DOHH2 (cell line): ENCODE data around the gene MAPK8.

Source experiments
- H3F3A ChIP-seq: fragments of 200-600 bp; sonication (generic), shearing (Covaris generic); 2 replicates; pipeline ENCODE4 v1.6.0; 2016; ENCODE audit warnings: antibody characterized with exemption, mild to moderate bottlenecking; ENCODE audit not compliant: control insufficient read depth, insufficient read depth
- H3K27ac ChIP-seq: fragments of 200-600 bp; sonication (generic); 2 replicates; pipeline ENCODE4 v1.5.1; 2014; ENCODE audit warnings: low read depth, mild to moderate bottlenecking, low read length, moderate library complexity
- H3K27me3 ChIP-seq: fragments of 200-600 bp; sonication (generic); 2 replicates; pipeline ENCODE4 v1.6.1; 2014; ENCODE audit warnings: mild to moderate bottlenecking, low read length, mixed read lengths; ENCODE audit not compliant: control insufficient read depth
- H3K36me3 ChIP-seq: fragments of 200-600 bp; sonication (generic); 2 replicates; pipeline ENCODE4 v1.6.1; 2014; ENCODE audit warnings: mild to moderate bottlenecking, low read length, moderate library complexity, mixed read lengths; ENCODE audit not compliant: control insufficient read depth
- H3K4me1 ChIP-seq: fragments of 200-600 bp; sonication (generic); 2 replicates; pipeline ENCODE4 v1.6.1; 2014; ENCODE audit warnings: mild to moderate bottlenecking, low read length, mixed read lengths; ENCODE audit not compliant: control insufficient read depth
- H3K4me2 ChIP-seq: fragments of 200-600 bp; sonication (generic); 2 replicates; pipeline ENCODE4 v1.6.0; 2014; ENCODE audit warnings: mild to moderate bottlenecking, low read length, moderate library complexity
- H3K4me3 ChIP-seq: fragments of 200-600 bp; sonication (generic); 2 replicates; pipeline ENCODE4 v1.5.1; 2014; ENCODE audit warnings: mild to moderate bottlenecking, low read length, mixed read lengths
- H3K79me2 ChIP-seq: fragments of 200-600 bp; sonication (generic); 2 replicates; pipeline ENCODE4 v1.6.1; 2014; ENCODE audit warnings: mild to moderate bottlenecking, low read length, mixed read lengths; ENCODE audit not compliant: control insufficient read depth
- H3K9me2 ChIP-seq: fragments of 200-600 bp; sonication (generic); replicated peaks from 2 replicates; pipeline ENCODE4 v1.6.1; 2014; ENCODE audit warnings: mild to moderate bottlenecking, low read length, mixed read lengths; ENCODE audit not compliant: control insufficient read depth
- H3K9me3 ChIP-seq: fragments of 200-600 bp; sonication (generic); 2 replicates; pipeline ENCODE4 v1.6.1; 2014; ENCODE audit warnings: antibody characterized with exemption, low read length, mixed read lengths; ENCODE audit not compliant: control insufficient read depth, insufficient read depth
- H4K20me1 ChIP-seq: fragments of 200-600 bp; sonication (generic); 2 replicates; pipeline ENCODE4 v1.6.0; 2014; ENCODE audit warnings: low read depth, mild to moderate bottlenecking, antibody characterized with exemption, low read length, moderate library complexity; ENCODE audit not compliant: control insufficient read depth, insufficient read depth
- EZH2phosphoT487 ChIP-seq: fragments of 200-600 bp; sonication (generic); IDR thresholded peaks from 2 replicates; pipeline ENCODE4 v1.6.1; 2017; ENCODE audit warnings: borderline replicate concordance, mild to moderate bottlenecking, antibody characterized with exemption, low read length, moderate library complexity, mixed read lengths
- TF ChIP-seq, protein P1 (sequence below): fragments of 200-600 bp; sonication (generic); IDR thresholded peaks from one replicate; pipeline ENCODE4 v1.5.1; 2014; ENCODE audit warnings: antibody characterized with exemption, mild to moderate bottlenecking, low read depth, low read length; ENCODE audit not compliant: poor library complexity, severe bottlenecking

Gene MAPK8

DNA sequence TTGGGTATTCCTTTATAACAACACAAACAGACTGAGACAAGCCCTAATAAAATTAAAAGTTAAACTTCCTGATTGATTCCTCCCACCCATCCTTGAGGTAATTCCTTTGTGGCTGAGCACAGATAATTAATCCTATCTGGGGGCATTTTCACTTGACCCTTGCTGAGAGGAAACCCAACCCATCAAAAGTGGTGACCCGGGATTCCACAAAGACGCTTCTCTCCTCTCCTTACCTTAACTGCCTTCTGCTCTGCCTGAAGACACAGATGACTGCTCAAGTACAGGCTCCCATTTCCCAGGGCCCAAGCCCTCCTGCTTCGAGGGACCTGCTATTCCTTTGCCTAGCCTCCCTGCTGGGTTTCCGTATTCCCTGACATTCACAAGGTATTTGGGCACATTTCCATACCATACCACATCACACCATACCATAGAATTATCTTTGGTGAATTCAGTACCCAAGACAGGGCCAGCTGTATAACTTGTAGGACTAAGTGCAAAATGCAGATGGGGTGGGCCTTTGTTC is 9.8 kb upstream of the MAPK8 start:
- Histone ChIP-seq H3K4me3 (no peak overlapping the region), H3K9me3 (no peaks in the 10 kb centered on the region), H3F3A (no peaks in the 10 kb centered on the region), H4K20me1 (no peaks in the 10 kb centered on the region), H3K4me2 (no peak overlapping the region), H3K79me2 (no peaks in the 10 kb centered on the region), H3K27me3 (peaks cover 7% of the 10 kb centered on the region; the same call in 1 of the 2 replicates), H3K36me3 (no peaks in the 10 kb centered on the region), H3K4me1 (no peaks in the 10 kb centered on the region), H3K9me2 (no peaks in the 10 kb centered on the region), H3K27ac (no peak overlapping the region)
- TF ChIP-seq, protein P1, sequence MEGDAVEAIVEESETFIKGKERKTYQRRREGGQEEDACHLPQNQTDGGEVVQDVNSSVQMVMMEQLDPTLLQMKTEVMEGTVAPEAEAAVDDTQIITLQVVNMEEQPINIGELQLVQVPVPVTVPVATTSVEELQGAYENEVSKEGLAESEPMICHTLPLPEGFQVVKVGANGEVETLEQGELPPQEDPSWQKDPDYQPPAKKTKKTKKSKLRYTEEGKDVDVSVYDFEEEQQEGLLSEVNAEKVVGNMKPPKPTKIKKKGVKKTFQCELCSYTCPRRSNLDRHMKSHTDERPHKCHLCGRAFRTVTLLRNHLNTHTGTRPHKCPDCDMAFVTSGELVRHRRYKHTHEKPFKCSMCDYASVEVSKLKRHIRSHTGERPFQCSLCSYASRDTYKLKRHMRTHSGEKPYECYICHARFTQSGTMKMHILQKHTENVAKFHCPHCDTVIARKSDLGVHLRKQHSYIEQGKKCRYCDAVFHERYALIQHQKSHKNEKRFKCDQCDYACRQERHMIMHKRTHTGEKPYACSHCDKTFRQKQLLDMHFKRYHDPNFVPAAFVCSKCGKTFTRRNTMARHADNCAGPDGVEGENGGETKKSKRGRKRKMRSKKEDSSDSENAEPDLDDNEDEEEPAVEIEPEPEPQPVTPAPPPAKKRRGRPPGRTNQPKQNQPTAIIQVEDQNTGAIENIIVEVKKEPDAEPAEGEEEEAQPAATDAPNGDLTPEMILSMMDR, result no peak
- TF ChIP-seq EZH2phosphoT487, result no peak

DNA sequence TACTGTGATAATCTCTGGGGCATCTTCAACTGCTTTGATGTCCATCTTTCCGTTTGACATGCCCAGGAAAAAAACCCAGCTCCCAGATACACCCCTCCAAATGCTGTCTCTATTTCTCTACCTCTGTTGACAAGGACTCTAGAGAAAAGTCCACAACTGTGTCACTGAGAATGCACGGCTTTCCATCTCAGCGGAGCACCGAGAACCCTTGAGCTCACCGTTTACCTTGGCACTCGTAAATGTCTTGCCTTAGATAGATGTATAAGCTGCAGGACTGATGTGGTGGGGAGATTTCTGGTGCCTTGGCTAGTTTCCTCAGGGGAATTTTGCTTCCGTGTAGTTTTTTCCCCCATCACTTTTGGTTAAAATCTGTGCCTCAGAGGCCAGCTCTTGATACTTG is 7.4 kb upstream of the MAPK8 start:
- no peaks in the 10 kb centered on the region for H3F3A ChIP-seq
- H3K9me2 ChIP-seq, result no peaks in the 10 kb centered on the region
- no peak overlapping the region for H3K4me3 ChIP-seq
- no peaks in the 10 kb centered on the region for H3K36me3 ChIP-seq
- no peaks in the 10 kb centered on the region for H3K79me2 ChIP-seq
- no peak overlapping the region for H3K27ac ChIP-seq
- H3K4me2 ChIP-seq, result no peak overlapping the region
- no peaks in the 10 kb centered on the region for H3K9me3 ChIP-seq
- TF ChIP-seq, protein P1, result no peak
- no peak for TF ChIP-seq EZH2phosphoT487
- peaks cover 9% of the 10 kb centered on the region; the same call in 1 of the 2 replicates for H3K27me3 ChIP-seq
- no peaks in the 10 kb centered on the region for H4K20me1 ChIP-seq
- H3K4me1 ChIP-seq, result no peaks in the 10 kb centered on the region

DNA sequence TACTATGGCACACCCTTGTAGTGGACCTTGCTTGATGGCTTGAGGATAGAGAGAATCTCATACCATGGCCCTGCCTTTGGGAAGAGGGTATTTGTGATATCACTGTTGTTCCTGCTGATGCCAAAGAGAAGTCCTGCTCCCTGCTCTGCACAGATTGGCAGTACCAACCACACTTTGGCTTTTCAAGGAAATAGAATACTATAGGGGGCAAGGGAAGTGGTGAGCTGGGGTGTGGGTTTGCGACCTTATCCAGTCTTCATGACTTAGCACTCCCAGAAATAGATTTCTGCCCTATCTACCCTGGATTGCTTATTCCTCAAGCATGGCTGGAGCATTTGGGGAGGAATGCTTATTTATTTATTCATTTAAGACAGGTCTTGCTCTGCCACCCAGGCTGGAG is 6.8 kb upstream of the MAPK8 start:
- Histone ChIP-seq H3K9me3 (no peaks in the 10 kb centered on the region), H3K4me1 (no peaks in the 10 kb centered on the region), H3K4me2 (no peak overlapping the region), H4K20me1 (no peaks in the 10 kb centered on the region), H3F3A (no peaks in the 10 kb centered on the region), H3K27me3 (peaks cover 6% of the 10 kb centered on the region; the same call in 1 of the 2 replicates), H3K9me2 (no peaks in the 10 kb centered on the region), H3K4me3 (no peak overlapping the region), H3K36me3 (no peaks in the 10 kb centered on the region), H3K27ac (no peak overlapping the region), H3K79me2 (no peaks in the 10 kb centered on the region)
- no peak for TF ChIP-seq EZH2phosphoT487
- TF ChIP-seq, protein P1, result no peak
